ENCODE measurements around the gene ZBTB33.
A peak's percentile ranks its signal among the peaks of the same experiment; 100 is the strongest.

ZBTB33 gene, protein sequence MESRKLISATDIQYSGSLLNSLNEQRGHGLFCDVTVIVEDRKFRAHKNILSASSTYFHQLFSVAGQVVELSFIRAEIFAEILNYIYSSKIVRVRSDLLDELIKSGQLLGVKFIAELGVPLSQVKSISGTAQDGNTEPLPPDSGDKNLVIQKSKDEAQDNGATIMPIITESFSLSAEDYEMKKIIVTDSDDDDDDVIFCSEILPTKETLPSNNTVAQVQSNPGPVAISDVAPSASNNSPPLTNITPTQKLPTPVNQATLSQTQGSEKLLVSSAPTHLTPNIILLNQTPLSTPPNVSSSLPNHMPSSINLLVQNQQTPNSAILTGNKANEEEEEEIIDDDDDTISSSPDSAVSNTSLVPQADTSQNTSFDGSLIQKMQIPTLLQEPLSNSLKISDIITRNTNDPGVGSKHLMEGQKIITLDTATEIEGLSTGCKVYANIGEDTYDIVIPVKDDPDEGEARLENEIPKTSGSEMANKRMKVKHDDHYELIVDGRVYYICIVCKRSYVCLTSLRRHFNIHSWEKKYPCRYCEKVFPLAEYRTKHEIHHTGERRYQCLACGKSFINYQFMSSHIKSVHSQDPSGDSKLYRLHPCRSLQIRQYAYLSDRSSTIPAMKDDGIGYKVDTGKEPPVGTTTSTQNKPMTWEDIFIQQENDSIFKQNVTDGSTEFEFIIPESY

DNA sequence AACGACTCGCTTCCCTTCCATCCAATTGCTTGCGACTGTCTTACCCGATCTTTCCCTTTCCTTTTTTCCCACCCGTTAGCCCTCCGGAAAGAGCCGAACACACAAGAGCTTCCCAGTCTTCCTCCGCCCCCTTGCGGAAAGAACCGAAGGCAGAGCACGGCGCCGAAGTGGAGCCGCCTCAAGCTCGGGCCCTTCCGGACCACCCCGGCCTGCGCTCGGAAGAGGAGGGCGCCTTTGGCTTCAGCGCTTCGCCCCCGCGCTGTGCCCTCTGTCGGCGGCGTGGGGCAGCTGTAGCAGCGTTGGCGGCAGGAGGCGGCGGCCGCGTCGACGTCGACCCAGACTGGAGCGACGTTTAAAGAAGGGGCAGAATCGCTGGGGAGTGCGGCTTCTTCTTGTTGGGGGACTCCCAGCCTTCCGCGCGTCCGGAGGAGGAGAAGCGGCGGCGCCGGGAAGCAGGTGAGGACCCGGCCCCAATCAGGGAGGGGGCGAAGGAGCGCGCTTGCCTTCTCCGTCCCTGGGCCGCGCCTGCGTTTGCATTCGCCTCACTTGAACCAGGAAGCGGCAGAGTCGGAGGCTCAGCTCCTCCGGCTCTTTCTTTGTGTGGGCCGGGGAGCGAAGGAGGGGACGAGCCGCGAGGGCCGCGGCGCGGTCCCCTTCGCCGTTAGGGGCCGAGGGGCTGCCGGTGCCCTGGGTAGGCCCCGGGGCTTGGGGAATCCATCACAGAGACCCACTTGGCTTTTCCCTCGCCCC, at the start of gene ZBTB33:
TSS of gene ZBTB33 (plus strand) at position 291 of the 750 bp plus-strand sequence. CDS start 2,604 bp downstream, outside the sequence.
- TF ChIP-seq, protein P1, sequence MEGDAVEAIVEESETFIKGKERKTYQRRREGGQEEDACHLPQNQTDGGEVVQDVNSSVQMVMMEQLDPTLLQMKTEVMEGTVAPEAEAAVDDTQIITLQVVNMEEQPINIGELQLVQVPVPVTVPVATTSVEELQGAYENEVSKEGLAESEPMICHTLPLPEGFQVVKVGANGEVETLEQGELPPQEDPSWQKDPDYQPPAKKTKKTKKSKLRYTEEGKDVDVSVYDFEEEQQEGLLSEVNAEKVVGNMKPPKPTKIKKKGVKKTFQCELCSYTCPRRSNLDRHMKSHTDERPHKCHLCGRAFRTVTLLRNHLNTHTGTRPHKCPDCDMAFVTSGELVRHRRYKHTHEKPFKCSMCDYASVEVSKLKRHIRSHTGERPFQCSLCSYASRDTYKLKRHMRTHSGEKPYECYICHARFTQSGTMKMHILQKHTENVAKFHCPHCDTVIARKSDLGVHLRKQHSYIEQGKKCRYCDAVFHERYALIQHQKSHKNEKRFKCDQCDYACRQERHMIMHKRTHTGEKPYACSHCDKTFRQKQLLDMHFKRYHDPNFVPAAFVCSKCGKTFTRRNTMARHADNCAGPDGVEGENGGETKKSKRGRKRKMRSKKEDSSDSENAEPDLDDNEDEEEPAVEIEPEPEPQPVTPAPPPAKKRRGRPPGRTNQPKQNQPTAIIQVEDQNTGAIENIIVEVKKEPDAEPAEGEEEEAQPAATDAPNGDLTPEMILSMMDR (IDR thresholded peaks at IDR 0.05; ENCODE audit: low read depth, low read length) = peak; percentile 42; the same call in 1 of the 2 replicates
- H3K4me3 ChIP-seq (ENCODE audit: low read depth, low read length) = peak within 1 kb of the TSS; percentile 74

DNA sequence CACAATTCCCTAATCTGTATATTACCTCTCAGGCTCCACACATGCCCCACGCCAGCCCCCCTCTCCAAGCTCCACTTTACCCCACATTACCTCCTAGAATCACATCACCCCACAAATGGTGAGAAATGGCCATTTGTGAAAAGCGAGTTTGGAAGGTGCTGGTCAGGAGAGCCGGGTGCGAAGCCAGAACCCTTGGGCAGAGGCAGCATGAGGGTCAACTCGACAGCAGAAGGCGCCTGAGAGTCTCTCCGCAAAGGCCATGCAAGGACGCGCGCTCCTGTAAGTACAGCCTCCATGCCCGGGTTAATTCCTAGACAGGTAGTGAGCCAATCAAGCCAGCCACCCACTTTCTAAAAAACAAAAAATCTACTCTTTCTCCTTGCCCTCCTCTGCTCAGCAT, 49.8 kb upstream of the ZBTB33 start:
- TF ChIP-seq, protein P1 (IDR thresholded peaks at IDR 0.05; ENCODE audit: low read depth, low read length) = no peak

DNA sequence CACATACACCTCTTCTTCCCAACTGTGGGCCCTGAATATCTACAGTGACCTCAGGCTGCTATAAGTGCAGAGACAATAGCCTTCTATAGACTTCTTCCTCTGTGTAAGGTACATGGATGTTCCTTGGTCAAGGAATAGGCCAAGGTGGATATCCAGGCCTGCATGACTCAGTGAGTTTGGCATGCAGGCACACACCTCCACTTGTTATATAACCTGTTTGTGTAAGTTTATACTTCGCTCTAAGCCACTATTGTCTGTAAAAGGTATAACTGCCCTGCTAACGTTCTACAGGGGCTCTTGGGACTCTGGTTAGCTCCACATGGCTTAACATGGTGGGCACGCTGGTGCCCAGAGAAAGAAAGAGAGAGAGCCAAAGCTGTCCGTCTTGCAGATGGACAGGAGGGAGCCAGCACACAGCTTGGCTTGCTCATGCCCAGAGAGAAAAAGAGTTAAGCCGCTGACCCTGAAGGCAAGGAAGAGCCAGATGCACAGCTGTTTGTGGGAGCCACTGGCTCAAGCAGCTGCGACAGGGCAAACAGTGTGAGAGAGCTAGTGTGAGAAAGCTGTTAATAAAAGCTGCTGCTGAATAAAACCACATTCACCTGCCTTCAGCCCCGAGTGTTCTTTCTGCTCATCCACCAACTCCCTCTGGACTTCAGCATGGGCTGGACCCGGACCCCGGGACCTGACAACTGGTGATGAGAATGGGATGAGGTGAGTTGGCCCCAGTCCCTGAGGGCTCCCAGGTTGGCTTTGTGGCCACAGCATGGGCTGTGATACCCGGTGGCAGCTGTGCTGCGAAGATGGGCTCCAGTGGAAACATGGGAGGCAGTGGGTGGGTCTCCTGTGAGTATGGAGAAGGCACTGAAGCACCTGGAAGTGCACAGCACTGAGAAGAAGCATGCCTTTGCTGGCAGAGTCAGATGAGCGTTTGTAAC, 44.5 kb upstream of the ZBTB33 start:
- TF ChIP-seq, protein P1 (IDR thresholded peaks at IDR 0.05; ENCODE audit: low read depth, low read length) = no peak
- H3K4me3 ChIP-seq (ENCODE audit: low read depth, low read length) = no peak overlapping the region

More for the DNA sequence above, 49.8 kb upstream of the ZBTB33 start:
- H3K4me3 ChIP-seq (ENCODE audit: low read depth, low read length) = no peak overlapping the region

DNA sequence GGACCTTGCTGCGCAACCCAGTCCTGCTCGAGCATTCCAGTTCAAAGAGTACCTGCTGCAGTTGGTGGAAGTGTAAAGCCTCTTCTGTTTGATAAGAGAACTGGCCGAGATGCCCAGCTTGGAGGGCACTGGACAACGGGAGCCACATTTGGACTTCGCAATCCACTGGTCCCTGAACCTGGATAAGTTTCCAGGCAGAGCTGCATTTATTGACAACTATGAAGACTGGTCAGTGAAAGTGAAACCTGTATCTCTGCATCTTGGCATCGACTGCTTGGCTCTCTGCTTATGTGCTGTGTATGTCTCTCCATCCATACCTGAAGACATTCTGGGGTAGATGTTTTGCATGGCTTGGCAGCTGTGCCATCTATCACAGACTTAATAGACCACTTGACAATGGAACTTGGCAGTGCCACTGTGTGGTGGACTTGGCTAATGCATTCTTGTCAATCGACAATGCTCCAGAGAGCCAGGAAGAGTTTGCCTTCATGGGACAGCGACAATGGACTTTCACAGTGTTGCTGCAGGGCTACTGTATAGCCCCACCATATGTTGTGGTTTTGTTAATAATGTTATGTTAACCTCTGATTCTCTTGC, 43.5 kb upstream of the ZBTB33 start:
- TF ChIP-seq, protein P1 (IDR thresholded peaks at IDR 0.05; ENCODE audit: low read depth, low read length) = no peak

DNA sequence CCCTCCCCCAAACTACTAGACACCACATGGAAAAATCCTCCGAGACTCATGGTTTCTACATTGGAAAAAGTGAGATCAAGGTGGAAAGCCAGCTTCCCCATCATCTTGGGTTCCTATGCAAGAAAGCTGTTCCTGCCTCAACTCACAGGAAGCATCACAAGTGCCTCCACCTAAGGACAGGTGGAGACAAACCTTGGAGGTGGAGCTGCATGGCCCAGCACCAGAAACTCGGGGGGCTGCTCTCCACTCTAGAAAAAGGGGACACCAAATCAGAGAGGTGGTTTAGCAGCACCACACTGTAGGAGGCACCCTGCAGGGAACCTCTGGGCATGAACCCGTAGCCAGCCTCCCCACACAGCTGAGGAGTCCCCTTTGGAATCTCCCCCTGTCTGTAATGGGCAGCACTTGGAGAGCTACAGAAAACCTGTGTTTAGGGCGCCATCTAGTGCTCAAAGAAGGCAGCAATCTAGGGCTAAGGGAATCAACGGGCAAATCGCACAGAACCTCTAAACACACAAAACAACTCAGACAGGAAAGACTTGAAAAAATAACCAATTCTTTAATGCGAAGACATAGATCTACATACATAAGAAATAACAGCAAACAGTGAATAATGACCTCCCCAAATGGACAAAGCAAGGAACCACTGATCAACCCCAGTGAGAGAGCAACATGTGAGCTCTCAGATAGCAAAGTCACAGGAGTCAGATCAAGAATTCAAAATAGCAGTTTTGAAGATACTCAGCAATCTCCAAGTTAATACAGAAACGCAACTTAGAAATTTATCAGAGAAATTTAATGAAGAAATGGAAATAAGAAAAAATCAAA, 37.0 kb upstream of the ZBTB33 start:
- H3K4me3 ChIP-seq (ENCODE audit: low read depth, low read length) = no peak overlapping the region
- TF ChIP-seq, protein P1 (IDR thresholded peaks at IDR 0.05; ENCODE audit: low read depth, low read length) = peak; percentile 87

More for the DNA sequence above, 43.5 kb upstream of the ZBTB33 start:
- H3K4me3 ChIP-seq (ENCODE audit: low read depth, low read length) = no peak overlapping the region

Data from WI38 (cell line).